HG03097 (cell line): ENCODE data around the gene RNF223.
"Not testable (repeated sequence)": the region's sequence is repeated elsewhere in the genome, so short reads cannot be mapped to it uniquely, and the experiment has no call there.

Source experiments
- ATAC-seq: cut with Tn5 transposase; IDR thresholded peaks from one replicate; pipeline ENCODE4 v1.9.1; 2021; ENCODE audit not compliant: unreplicated experiment, low FRiP score

The RNF223 gene

DNA sequence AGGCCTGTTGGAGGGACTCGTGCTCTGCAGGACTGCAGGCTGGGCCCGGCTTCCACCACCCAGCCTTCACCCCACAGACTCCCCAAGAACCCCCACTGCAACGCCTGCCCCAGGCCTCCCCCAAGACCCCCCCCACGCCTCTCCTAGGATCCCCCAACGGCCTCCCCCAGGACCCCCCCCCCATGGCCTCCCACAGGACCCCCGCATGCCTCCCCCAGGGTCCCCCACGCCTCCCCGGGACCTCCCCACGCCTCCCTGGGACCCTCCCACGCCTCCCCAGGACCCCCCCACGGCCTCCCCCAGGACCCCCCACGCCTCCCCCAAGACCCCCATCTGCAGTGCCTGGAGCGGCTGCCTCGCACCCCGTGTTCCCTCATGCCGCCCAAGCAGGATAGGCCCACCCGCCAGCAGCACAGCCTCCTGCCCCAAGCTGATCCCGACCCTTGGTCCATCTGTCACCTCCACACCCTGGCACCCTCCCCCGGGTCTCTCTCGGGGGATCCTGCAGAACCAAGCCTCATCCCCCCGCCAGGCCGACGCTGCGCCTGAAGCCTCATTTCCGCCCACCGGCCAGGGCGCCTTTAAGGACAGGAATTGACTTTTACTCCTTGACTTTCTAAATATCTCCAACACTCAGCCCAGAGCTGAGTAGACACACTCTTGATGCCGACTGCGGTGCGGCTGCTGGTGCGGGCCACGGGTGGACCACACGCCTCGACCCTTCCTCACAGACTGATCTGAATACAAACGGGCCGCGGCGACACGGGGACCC lies 14.1 kb upstream of the RNF223 start:
- no peak for ATAC-seq

DNA sequence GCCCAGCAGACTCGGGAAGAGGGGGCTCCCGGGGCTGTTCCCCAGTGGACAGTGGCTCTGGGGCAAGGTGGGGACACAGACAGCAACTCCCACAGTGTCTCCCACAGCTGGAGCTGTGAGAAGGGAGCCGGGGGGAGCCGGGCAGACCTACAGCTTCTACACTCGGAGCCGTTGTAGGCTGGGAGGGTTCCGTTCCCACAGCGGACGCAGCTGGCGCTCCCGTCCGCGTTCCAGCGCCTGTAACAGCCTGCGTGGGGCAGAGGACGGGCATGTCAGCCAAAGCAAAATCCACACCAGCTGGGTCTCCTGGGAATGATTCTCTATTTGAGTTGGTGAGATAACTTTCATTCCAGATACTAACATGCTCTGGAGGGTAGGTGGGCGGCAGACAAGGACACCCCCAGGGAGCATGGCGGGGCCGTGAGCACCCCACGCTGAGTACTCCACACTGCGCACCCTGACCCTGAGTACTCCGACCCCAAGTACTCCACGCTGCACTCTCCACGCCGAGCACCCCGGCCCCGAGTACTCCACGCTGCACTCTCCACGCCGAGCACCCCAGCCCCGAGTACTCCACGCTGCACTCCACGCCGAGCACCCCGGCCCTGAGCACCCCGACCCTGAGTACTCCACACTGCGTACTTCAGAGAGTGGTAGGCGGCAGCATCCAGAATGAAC lies 13.4 kb upstream of the RNF223 start:
- no peak for ATAC-seq

DNA sequence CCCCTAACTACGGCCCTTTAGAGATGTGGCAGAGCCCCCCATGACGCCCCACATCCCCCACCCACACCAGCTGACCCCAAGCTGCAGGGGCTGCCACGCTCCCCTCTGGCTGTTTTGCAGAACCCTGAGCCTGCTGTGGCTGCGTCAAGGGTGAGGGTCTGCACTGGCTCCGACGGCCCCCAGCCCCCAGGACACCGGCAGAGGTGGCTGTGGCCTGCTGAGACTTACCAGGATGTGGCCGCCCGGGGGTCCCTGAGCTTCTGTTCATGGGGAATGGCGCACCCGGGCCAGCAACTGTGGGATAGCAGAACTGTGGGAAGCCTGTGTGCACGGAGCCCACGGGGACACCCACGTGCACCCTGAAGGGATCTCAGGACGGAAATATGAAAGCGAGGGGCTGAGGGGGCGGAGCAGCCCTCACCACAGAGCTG lies 12.8 kb upstream of the RNF223 start:
- ATAC-seq = no peak

DNA sequence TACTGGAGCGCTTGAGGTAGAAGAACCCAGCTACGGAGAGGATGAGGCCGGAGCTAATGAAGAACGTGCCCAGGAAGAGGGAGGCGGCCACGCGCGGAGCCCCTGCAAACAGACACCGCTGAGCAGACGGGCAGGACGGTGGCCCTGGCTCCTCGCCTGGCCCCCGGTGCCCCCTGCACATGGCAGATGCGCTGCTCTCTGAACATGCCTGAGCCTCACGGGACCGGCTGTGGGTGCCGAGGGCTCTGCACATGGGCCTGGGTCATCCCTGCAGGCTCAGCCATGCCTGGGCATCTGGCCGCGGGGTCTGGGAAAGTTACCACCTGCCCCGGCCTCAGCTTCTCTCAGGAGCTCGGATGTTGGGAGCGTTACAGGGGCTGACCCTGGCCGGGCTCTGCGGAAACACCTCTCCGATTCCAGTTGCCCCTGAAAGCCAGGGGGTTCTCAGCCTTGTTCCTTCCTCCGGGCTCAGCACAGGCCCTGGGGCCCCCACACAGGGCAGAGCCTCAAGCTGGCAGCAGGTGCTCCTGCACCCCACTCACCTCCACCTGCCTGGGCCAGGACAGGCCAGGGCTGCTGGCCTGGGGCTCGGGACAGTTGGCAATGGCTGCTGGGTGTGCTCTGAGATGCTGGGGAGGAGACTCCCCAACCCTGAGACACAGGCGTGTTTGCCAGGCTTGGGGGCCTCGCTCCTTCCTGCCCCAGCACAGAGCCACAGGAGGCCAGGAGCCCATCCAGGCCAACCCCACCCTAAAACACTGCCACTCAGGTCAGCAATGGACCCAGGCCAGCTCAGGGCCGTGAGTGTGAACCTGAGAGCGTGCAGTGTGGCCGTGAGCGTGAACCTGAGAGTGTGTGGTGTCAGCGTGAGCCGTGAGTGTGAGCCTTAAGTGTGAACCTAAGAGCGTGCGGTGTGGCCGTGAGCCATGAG lies 12.1 kb upstream of the RNF223 start:
- no peak for ATAC-seq

DNA sequence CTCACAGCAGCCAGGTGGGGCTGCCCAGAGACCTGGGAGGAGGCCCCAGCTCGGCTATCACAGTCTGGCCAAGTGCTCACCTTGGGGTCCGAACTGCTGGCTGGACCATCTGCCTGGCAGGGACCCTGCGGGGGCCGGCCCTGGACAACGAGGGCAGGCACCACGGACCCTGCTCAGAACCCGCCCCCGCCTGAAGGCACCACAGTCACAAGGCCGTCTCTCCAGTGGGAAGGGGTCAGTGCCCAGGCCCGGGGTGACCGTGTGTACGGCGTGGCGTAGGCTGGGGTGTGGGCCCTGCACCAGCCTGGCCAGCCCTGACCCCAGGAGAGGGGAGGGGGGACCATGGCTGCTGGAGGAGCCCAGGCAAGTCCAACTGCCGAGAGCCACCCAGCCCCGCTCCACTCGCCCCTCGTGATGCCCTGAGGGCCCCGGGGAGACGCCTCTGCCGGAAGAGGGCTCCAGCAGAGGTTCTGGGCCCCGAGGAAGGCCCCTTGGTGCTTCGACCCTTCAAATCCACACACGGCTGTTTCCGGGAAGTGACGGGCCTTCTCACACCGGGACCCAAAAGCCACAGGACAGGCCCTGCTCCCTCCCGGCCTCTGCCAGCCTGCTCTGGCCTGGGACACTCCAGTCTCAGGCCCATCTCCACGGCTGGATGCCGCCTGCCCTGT lies 11.2 kb upstream of the RNF223 start:
- no peak for ATAC-seq

DNA sequence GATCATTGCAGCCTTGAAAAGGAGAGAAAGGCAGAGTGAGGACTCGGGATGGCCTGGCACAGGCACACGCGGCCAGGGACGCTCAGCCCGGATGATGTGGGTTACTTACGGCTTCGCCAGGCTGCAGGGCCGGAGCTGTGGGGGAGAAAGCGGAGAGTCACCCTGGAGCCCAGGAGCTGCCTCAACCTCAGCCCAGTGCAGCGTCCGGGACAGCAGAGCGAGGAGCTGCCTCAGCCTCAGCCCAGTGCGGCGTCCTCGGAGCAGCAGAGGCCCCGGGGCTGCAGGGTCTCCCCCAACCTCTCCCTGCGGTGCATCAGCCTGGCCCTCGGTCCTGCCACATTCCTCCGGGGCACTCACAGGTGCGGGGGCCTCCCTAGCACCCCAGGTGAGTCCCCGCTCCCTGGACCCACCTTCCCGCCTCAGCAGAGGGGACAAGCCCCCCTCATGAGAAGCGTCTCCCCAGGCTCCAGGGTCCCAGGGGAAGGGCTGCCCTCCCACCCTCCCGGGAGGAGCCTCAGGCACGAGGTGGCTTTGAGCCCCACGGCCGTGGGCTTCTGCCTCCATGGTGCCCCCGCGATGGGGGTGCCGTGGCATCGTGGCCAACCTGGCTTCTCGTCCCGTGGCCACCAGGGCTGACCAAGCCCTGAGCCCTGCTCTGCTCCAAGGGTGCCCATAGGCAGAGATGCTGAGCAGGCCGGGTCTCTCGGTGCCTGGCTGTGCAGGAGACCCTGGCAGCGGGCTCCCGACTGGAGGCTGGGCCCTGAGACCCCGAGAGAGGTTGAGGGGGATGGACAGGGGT lies 10.5 kb upstream of the RNF223 start:
- no peak for ATAC-seq

DNA sequence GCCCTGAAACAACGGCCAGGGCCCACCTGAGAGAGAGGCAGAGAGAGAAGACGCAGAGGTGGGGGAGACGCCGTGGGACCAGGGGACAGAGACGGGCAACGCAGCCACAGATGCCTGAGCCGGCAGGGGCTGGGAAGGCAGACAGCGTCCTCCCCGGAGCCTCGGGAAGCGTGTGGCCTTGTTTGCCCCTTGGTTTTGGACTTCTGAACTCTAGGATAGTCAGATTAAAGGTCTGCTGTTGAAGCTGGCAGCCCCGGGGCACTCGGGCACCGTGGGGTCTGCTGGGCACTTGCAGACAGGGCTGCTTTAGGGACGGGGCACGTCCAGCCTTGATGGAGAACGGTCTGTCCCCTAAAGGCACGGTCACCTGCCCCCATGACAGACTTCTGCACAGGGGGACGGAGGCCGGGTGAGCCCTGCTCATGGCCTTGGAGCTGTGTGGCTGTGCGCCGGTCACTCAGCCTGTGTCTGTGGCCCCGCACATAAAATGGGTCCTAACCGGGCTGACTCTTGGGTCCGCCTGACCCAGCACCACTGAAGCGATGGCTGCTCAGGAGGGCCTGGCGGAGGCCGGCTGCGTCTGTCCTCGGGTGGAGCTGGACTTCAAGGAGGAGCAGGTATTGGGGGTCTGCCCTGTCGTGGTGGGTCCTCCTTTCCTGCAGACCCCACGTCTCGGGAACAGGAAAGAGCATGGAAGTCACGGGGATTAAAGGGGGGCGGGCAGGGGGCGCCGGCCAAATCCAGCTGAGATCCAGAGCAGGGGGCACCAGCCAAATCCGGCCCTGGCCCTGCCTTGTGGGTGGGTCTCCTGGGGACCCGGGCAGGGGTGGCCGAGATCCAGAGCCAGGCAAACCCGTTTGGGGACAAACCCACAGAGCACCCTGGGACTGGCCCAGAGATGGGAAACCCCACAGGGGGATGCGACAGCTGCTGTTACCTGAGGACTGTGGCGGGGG lies 9.6 kb upstream of the RNF223 start:
- ATAC-seq = no peak

DNA sequence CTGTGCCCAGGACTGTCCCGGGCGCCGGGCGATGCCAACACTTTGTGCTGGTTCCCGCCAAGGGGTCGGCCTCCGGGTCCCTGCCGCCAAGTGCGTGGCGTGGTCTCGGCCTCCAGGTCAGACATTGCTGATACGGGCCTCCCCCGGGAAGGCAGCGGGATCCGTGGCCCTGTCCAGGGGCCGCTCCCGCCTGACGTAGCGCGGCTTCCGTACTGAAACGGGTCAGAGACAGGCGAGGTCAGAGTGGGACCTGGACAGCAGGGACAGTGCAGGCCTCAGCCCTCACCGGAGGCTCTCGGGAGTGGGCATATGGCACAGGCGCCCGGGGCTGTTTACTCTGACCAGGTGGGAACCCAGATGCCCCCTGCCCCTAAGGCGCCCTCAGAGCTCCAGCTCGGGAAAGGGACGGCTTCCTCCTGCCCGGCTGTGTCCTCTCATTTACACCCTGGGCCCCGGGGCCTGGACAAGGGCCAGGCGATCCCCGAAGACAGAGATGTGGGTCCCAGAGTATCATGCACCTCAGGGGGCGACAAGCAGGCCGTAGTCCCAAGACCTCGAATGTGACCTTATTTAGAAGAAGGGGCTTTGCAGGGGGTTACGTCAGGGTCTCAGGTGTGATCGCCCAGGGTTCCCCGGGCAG lies 8.8 kb upstream of the RNF223 start:
- no peak for ATAC-seq

DNA sequence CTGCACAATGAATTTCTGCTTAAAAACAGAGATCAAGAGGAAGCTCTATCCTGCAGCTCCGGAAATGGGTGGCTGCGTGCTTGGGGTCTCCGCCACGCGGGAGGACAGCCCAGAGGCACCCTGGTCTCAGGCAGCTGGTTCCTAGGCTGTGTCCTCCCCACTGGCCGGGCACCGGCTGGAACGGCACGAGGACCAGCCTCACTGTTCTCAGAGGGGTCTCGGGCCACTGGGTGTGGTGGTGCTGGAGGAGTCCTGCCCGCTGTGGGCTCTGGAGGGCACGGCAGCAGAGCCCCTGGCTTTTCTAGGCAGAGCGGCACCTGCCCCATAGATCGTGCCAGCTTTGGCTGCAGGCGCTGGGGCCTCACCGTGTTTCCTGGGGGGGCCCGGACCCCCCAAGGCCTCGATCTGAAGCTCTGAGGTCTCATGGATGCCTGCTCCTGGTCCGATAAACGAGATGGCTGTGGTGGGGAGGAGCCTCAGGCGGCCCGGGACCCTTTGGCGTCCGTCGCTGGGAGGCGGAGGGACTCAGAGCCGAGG lies 8.2 kb upstream of the RNF223 start:
- ATAC-seq = no peak

DNA sequence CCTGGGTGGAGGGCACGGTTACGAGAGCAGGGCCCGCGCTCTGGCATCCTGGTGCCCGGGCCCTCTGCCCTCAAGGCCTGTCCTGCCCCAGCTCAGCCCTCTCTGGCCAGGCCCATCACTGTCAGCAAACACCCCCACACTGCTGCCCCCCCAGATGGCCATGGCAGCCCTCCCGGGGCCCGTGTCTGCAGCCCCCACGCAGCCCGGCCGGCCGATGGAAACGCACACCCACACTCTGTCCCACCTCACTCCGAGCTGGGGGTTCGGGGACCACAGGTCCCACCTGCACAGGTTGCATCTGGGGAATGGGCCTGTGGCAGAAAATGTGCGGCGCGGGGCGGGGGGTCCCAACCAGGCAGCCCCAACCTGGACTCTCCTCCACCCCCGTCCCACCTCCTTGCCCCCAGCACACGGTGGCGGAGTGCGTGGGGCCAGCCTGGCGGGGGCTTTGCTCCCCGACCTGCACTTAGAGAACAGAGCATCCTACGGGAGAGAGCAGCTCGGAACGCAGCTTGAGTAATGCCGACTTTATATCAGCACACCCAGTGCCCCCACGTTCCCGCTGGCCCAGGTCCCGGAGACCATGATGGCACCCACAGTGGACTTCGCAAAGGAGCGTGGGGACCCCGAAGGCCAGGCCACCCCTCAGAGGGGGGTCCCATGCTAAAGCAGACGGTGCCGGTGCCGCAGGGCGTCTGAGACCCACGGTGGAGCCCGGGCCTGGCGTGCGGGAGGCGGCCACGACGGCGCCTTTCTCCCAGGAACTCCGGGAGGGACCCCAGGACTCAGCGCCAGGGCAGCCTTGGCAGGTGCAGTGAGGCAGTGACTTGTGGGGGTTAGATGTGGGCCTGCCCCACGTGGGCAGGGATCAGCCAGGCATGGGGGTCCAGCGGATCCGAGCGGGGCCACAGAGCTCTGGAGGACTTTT lies 7.5 kb upstream of the RNF223 start:
- ATAC-seq = no peak

DNA sequence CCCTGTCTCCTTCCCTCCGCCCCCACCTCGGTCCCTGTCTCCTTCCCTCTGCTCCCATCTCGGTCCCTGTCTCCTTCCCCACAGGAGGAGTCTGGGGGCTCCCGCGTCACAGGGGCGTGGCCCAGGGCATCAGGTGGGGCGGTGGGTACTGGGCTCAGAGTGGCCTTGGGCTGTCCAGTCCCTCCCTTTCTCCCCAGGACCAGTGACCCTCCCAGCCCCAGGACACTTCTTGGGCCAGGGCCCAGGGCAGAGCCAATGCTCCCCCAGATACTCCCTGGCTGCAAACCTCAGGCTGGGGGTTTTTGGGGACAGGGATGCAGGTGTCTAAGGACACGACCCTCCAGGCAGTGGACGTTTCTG lies 6.8 kb upstream of the RNF223 start:
- no peak for ATAC-seq

DNA sequence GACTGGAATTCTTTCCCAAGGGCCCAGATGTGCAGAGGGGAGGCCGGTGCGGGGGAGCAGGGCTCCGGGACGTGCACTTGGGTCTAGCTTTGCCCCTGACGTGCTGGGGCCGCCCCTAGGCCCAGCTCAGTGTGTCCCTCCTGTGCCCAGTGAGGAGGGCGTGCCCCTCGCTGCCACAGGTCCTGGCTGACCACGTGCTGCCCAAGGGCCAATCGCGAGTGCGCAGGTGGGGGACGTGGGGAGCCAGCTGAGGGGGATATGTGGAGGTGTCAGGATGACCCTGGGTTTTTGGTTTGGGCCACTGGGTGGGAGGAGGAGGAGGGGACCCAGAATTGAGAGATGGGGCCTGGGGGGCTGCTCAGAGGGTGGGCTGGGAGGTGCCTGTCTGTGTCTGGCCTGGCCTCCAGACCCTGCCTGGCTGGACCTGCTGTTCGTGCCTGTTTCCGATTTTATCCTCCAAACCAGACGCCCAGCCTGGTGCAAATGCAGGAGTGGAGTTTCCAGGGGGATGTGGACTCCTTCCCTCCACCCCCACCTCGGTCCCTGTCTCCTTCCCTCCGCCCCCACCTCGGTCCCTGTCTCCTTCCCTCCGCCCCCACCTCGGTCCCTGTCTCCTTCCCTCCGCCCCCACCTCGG lies 6.1 kb upstream of the RNF223 start:
- ATAC-seq = no peak

DNA sequence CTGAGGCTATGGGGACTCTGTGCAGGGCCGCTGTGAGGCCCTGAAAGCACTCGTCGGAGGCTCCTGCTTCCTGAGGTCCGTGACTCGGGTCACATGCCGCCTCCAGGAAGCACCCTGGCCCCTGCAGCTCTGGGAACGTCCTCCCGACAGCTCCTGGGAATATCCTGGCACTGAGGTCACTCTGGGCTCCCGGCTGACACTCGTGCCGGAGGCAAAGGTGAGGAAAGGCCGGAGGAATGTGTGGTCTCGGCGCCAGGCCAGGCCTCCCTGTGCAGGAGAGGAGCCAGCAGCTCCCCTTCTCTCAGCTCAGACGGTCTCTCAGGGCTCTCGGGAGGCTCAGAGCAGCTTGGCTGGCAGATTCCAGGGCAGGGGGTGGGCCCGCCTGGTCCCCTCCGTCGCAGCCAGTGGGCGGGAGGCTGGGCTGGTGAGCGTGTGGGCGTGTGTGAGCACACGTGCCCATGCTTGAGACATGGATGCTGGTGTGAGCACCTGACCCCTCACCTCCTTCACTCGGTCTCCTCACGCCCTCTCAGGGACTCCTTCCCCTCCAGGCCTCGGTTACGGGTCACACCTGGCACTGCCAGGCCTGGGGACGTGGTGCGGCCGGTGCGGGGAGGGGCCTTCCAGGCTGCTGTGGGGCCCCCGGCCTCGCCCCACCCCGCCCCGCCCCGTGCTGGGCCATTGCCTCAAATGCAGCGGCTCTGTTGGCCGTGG lies 5.5 kb upstream of the RNF223 start:
- ATAC-seq = no peak

DNA sequence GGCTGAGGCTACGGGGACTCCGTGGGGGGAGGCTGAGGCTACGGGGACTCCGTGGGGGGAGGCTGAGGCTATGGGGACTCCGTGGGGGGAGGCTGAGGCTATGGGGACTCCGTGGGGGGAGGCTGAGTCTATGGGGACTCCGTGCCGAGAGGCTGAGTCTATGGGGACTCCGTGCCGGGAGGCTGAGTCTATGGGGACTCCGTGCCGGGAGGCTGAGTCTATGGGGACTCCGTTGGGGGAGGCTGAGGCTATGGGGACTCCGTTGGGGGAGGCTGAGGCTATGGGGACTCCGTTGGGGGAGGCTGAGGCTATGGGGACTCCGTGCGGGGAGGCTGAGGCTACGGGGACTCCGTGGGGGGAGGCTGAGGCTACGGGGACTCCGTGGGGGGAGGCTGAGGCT lies 3.3 kb upstream of the RNF223 start:
- not testable (repeated sequence) for ATAC-seq

DNA sequence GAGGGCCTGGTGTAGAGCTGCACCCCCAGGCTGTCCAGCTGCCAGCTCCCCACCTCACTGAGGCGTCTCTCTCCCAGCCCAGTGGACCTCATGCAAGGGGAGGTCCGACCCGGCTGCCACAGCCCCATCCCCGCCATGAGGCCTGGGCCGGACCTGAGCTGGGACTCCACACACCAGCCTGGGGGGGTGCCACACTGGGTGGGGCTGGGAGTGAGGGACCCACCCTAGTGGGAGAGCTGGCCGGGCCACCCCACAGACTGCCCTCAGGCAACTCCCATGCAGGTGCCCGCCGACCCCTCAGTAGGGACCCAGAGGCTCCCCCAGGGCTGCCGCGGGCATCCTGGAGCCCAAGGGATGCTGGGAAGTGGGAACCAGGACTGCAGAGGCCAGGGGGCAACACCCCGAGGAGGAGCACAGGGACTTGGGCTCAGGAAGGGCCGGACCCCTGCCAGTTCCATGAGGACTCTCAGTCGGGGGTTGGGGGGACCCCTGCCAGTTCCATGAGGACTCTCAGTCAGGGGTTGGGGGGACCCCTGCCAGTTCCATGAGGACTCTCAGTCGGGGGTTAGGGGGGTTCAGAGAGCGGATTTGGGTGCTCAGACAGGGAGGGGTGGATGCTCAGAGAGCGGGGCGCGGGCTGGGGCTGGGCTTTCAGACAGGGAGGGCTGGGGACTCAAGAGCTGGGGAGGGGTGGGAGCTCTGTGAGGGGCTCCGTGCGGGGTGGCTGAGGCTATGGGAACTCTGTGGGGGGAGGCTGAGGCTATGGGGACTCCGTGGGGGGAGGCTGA lies 1.2 kb upstream of the RNF223 start:
- ATAC-seq = no peak
